22Rv1 (cell line): Measurements from ENCODE around the gene BIRC7.

ENCODE experiments used
- H3K27ac ChIP-seq: fragments of 450-650 bp; 2 replicates; pipeline ENCODE4 v1.5.1; 2017
- CTCF ChIP-seq: fragments of 450-650 bp; IDR thresholded peaks from 2 replicates; pipeline ENCODE4 v1.5.1; 2017; ENCODE audit warnings: mild to moderate bottlenecking
- ZFX ChIP-seq: fragments of 450-650 bp; IDR thresholded peaks from 2 replicates; pipeline ENCODE4 v1.6.1; 2017; ENCODE audit warnings: antibody characterized with exemption, borderline replicate concordance

The BIRC7 gene

GRCh38 chr20:63233924-63234323 lies 1.8 kb upstream of the BIRC7 start:
- no peak overlapping the region for H3K27ac ChIP-seq
- TF ChIP-seq CTCF (no peak), ZFX (no peak)

DNA sequence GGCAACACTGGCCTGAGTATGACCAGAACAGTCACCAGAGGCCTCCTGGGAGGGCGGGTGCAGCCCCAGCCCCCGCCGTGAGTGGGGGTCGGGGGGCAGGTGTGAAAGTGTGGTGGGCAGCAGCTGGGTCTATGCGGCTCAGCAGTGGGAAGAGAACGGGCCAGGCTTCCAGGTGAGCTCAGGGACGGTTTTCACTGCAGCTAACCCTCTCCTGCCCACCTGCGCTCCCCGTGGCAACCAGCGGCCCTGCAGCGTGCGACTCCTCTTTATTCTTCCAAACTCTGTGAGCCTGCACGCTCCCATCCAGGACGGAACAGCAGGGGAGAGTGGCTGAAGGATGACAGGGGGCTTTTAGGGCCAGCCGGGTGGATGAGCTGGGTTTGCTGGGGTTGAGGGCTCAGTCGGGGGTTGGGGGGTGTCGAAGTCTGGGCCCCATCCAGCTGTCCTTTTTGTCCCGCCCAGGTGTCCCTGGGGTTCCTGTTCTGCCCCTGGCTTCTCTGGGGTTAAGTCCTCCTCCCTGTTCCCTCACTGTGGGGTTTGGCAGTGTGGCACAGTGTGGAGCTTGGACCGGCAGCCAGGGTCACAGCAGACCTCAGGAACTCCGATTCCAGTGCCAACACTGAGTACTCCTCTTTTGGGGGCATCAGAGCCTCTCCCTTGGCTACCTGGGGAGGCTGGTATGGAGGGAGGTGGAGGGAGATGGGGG lies 859 bp upstream of the BIRC7 start:
- no peak overlapping the region for H3K27ac ChIP-seq
- peak; percentile 77 for TF ChIP-seq CTCF
- no peak for TF ChIP-seq ZFX

DNA sequence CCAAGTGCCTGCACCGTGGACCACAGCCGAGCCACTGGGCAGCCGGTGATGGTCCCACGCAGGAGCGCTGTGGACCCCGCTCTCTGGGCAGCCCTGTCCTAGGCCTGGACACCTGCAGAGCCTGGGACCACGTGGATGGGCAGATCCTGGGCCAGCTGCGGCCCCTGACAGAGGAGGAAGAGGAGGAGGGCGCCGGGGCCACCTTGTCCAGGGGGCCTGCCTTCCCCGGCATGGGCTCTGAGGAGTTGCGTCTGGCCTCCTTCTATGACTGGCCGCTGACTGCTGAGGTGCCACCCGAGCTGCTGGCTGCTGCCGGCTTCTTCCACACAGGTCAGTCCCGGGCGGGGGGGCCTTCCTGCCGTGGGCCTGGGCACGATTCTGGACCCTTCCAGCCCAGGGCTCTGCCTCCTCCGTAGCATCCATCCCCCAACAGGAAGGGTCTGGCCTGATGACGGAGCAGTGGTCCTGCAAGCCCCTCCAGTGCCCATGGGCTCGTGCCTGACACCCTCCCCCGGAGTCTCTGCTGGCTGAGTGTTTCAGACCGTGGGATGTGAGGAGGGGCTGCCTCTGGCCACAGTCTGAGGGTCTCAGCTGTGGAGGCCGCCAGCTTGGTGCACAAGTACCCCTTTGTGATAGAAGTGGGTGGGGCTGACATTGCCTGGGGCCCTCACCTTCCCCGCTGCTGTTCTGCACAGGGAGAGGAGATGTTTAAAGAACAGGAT lies 572 bp downstream of the BIRC7 start:
- no peak for TF ChIP-seq ZFX
- TF ChIP-seq CTCF: no peak
- H3K27ac ChIP-seq: no peak overlapping the region

GRCh38 chr20:63238031-63238430 lies 2.3 kb downstream of the BIRC7 start:
- no peak for TF ChIP-seq ZFX
- TF ChIP-seq CTCF: no peak
- H3K27ac ChIP-seq: no peak overlapping the region

GRCh38 chr20:63238514-63239125 lies 2.9 kb downstream of the BIRC7 start:
- no peak overlapping the region for H3K27ac ChIP-seq
- TF ChIP-seq ZFX (no peak), CTCF (peak; percentile 39)

DNA sequence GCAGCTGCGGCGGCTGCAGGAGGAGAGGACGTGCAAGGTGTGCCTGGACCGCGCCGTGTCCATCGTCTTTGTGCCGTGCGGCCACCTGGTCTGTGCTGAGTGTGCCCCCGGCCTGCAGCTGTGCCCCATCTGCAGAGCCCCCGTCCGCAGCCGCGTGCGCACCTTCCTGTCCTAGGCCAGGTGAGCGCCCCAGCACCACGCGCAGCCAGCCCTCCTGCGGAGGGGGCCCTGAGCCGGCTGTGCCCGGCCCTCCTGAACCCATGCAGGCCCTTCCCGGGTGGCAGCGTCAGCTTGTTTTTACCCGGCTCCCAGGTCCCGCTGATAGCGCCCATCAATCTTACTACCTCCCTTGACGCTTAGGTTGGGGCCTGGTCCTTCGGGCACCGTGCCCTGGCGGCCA lies 3.7 kb downstream of the BIRC7 start:
- TF ChIP-seq ZFX: no peak
- no peak for TF ChIP-seq CTCF
- H3K27ac ChIP-seq: no peak overlapping the region

DNA sequence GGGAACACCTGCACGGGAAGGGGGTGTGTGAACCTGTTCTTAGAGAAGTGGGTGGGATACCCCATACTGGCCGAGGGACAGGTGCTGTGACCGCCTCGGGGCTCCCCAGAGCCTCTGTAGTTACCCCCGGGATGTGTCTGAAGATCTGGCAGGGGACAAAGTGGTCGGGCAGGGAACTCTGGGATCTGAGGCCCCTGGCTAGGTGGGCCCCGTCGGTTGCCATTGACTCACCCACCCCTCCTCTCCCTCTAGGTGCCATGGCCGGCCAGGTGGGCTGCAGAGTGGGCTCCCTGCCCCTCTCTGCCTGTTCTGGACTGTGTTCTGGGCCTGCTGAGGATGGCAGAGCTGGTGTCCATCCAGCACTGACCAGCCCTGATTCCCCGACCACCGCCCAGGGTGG lies 4.3 kb downstream of the BIRC7 start:
- TF ChIP-seq ZFX (no peak), CTCF (no peak)
- H3K27ac ChIP-seq: no peak overlapping the region
